Measurements from ENCODE around the gene GNAT2.

DNA sequence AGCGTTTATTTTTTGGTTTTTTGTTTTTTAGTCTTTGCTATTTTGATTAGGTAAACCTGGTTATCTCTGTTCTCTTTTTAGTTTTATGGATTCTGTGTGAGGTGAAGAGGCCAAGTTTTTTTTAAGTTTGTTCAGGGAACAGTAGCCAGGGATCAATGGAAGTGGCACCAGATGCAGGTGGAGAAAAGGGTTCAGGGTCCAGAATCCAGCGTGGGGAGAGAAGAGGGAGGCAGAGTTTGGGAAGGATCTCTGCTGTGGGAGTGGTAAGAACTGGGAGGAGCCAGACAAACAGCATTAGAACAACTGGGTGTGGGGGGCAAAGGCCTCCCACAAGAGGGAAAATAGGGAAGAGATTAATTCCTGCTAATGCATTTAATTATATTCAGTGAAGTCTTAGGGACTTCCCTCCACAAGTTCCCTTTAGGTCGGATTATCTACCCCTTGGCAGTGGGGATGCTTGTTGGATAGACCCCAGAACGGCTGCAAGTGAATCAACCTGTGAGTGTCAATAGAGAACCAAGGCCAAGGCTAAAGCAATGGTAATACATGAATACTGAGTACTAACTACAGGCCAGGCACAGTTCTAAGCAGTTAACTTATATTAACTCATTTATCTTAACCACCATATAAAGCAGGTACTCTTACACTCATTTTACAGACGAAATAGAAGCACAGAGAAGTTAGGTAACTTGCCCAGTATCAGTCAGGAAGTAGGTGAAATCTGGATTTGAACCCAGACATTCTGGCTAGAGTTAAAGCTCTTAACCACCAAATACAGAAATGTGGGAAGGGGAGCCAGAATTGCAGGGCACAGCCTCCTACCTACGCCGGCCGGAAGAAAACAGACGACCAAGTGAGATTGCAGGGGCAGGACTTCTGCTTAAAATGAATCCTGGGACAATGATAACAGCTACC, 498 bp downstream of the GNAT2 start:
- TF ChIP-seq, protein P1, sequence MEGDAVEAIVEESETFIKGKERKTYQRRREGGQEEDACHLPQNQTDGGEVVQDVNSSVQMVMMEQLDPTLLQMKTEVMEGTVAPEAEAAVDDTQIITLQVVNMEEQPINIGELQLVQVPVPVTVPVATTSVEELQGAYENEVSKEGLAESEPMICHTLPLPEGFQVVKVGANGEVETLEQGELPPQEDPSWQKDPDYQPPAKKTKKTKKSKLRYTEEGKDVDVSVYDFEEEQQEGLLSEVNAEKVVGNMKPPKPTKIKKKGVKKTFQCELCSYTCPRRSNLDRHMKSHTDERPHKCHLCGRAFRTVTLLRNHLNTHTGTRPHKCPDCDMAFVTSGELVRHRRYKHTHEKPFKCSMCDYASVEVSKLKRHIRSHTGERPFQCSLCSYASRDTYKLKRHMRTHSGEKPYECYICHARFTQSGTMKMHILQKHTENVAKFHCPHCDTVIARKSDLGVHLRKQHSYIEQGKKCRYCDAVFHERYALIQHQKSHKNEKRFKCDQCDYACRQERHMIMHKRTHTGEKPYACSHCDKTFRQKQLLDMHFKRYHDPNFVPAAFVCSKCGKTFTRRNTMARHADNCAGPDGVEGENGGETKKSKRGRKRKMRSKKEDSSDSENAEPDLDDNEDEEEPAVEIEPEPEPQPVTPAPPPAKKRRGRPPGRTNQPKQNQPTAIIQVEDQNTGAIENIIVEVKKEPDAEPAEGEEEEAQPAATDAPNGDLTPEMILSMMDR (IDR thresholded peaks at IDR 0.05; ENCODE audit: low read depth, low read length), result no peak
- TF ChIP-seq EZH2phosphoT487 (IDR thresholded peaks at IDR 0.05; ENCODE audit: low read depth), result no peak

Measured in OCI-LY3 (cell line).